22Rv1 (cell line): ENCODE results near the gene LPIN2.

Source experiments
- CTCF ChIP-seq: fragments of 450-650 bp; IDR thresholded peaks from 2 replicates; pipeline ENCODE4 v1.5.1; 2017; ENCODE audit warnings: mild to moderate bottlenecking
- ZFX ChIP-seq: fragments of 450-650 bp; IDR thresholded peaks from 2 replicates; pipeline ENCODE4 v1.6.1; 2017; ENCODE audit warnings: antibody characterized with exemption, borderline replicate concordance

GRCh38 chr18:3055816-3056215 lies 42.9 kb upstream of the LPIN2 start:
- TF ChIP-seq CTCF (no peak), ZFX (no peak)
